ENCODE results near the gene PLEKHO2.

Gene PLEKHO2

GRCh38 chr15:64828985-64829384 lies 12.7 kb upstream of the PLEKHO2 start:
- no peak for DNase-seq

DNA sequence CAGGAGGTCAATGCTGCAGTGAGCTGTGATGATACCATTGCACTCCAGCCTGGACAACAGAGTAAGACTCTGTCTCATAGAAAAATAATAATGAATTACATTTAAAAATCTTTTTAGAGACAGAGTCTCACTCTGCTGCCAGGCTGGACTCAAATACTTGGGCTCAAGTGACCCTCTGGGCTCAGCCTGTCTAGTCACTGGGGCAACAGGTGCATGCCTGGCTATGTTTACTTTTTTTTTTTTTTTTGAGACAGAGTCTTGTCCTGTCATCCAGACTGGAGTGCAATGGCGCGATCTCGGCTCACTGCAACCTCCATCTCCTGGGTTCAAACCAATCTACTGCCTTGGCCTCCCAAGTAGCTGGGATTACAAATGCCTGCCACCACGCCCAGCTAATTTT lies 8.0 kb upstream of the PLEKHO2 start:
- DNase-seq, result no peak

DNA sequence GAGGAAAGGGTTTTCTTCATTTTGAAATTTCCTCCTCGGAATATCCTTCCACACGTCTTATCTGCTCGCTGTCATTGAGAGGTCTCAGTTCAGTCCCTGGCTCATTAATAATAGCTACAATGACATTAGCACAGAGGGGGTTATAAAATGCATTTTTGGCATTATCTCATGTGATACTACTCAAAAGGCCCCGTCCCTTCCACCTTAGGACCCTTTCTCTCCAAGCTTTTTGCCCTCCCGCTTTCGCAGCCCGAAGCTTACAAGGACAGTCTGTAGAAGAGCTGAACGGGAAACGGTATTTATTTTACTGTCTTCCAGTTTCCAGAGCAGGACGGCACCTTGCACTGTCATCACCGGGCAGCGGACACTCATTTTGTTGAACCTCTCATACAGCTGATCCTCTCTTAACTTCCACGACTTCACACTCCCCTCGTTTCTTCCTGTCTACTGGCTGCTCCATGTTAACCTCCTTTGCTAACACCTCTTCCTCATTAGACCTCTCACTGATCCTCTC lies 5.6 kb upstream of the PLEKHO2 start:
- no peak for DNase-seq

- DNase-seq, result no peak
These were observed 4.2 kb upstream of the PLEKHO2 start for GRCh38 chr15:64837502-64837901.

DNA sequence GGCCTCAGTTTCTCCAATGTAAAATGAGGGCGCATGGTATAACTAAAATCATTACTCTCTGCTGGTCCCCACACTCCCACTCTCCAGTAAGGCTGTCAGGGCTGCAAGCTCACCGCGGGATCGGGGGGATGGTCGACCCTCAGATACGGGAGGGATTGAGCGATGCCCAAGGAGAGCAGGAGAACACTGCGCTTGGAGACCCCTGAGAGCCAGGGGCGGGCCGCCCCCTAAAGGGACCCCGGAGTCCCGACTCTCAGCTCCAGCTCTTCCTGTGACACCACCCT lies 713 bp upstream of the PLEKHO2 start:
- no peak for DNase-seq

DNA sequence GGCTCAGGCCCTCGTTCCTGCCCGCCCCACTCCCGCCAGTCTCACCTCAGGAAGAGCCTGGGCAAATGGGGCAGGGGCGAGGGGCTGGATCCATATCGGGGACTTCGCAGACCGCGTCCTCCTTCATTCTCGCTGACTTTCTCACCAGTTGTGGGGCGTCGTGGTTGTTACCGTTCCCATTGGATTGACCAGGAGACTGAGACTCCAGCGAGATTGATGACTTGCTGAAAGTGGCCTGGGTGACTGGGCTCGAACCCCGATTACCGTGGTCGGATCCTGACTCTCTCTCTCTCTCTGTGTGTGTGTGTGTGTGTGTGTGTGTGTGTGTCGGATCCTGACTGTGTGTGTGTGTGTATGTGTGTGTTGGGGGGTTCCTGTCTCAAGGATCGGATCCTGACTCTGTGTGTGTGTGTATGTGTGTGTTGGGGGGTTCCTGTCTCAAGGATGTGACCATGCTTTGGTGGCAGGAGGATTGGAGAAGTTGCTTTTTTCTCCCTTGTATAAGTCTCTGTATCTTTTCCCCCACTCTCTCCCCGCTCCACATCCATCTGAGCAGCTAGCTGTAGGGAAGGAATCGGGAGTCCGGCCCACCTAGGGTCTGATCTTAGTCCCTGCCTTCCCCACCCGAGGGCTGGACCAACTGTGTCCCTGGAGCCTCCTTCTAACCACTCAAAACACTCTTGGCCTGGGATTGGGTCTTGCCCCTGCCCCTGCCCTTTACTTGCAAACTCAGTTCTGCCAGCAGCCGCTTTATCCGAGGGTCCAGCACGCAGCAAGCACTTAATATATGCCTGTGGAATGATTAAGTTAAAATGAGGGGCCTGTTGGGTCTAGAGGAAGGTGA lies 603 bp downstream of the PLEKHO2 start:
- DNase-seq, result no peak

- DNase-seq, result no peak
These were observed 1.4 kb downstream of the PLEKHO2 start for GRCh38 chr15:64842986-64843561.

DNA sequence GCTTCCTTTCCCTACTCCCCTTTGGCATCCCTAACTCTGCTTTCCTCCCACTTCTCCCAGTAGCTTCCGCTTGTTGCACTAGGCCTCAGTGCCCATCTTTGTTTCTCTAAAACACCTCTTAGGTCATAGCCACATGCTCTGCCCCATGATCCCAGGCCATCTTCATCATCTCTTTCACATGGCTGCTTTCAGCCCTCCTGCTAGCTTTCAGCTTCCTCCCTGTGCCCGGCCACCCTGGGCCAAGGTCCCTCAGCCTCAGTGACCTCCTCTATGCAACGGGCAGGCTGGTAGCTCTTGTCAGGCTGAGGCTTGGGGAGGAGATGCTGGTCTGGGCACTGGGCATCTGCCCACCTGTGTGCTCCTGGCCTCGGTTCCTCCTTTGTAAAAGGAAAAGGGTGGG lies 2.3 kb downstream of the PLEKHO2 start:
- DNase-seq, result no peak

DNA sequence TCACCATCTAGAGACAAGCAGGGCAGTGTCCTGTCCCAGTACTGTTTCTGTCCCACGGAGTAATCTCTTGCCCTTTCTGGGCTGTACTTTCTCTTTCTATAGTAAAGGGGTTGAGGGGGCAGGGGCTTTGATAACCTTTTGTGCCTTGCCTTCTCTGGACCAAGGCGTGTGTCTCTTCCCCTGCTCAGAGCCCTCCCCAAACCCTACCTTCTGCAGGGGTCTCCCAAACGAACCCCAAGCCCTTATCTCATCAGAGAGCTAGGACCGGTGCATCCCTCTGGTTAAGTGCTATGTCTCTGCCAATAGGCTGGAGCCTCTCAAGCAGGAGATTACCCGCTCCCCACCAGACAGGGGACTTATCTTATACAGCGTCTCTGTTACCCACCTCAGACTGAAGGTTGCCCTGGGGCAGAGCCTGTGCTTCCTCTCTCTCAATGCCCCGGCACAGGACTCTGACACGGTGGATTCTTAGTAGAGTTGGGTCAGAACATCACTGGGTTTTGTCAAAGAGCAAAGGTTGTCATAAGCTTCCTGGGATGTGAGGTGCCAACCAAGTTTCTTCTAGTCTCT lies 2.9 kb downstream of the PLEKHO2 start:
- DNase-seq, result no peak

- no peak for DNase-seq
These were observed 3.5 kb downstream of the PLEKHO2 start for GRCh38 chr15:64845183-64845611.

- DNase-seq, result no peak
These were observed 4.3 kb downstream of the PLEKHO2 start for GRCh38 chr15:64845831-64846595.

DNA sequence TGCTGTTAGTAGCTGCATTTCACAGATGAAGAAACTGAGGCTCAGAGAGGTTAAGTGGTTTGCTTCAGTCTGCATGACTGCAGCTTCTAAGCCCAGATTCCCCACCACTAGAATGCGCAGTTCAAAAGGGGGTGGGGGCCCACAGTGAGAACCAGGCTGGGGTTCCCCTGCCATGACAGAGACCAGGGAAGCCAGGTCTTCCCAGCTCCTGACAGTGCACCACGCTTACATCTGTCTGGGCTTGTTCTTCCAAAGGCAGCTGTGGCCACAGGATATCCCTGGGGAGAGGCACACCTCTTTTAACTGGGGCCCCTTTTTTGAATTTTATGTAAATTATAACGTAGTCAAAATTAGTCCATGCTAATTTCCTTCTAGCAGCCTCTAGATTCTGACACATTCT lies 5.3 kb downstream of the PLEKHO2 start:
- no peak for DNase-seq

- no peak for DNase-seq
These were observed 5.7 kb downstream of the PLEKHO2 start for GRCh38 chr15:64847448-64847847.

GRCh38 chr15:64847876-64848716 lies 6.4 kb downstream of the PLEKHO2 start:
- no peak for DNase-seq

DNA sequence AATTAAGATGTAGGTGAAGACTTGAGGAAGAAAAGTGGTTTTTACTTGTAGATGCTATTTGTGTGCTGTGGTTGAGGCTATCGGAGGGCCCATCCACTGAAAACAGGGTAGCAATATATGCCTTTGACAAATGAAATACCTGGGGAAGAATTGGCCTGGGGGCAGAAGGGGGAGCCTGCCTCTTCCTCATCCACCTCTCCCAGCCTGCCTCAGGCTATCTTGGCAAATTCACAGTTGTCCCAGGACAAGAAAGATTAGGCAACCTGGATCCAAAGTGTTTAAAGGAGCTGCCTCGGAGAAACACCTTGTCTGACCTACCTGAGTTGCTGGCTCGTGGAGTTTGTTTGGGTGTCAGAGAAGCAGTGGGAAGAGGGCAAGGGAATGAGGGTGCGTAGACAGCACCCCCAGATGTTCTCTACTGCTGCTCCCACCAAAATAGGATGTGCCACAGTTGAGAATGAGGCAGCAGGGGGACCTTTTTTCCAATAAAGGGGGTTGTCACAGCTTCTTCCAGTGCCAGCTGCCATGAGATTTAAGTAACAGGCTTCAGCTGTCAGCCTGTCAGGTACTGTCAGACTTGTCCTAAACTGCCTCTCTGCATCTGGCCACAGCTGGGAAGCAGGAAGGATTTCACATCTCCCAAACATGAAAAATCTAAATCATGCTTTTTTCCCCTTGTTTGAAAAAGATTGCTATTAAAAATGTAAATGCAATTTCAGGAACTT lies 9.2 kb downstream of the PLEKHO2 start:
- DNase-seq, result no peak

GRCh38 chr15:64851503-64851840 lies 9.8 kb downstream of the PLEKHO2 start:
- DNase-seq, result no peak

DNA sequence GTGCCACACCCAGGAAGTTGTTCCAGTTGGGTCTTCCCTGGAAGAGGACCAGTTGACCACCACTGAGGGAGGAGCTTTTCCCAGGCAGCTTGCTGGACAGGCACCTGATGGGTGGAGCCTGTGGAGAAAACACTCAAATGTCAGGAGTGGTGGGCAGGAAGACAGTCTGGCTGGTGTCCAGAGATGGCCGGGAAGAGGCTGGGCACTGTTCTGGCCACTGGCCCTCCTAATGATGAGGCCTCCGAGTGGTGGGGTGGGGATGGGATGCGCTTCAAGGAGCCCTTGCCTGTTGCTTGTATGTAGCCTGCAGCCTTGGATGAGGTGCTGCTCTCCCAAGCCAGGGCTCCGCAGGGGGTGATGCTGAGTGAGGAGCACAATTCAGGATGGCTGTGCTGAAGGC lies 12.3 kb downstream of the PLEKHO2 start:
- no peak for DNase-seq

DNA sequence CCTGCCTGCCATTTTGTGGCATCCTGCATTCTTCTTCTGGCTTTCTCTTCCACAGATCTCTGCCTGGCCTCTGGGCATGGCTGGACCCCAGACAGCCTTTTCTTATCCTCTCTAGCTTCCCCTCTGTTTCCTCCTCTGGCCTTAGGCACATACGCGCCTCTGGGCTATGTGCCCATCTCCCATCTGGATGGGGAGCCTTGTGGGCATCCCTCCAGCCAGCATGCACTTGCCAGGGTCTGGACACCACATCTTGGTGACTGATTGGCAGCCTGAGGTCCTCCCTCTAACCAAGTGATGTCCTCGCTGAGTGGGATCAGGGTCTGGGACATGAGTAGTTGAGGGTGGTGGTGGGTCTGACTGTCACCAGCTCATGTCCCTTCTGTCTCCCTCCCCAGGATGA lies 12.8 kb downstream of the PLEKHO2 start:
- no peak for DNase-seq

GRCh38 chr15:64855205-64855975 lies 13.7 kb downstream of the PLEKHO2 start:
- DNase-seq, result no peak

GRCh38 chr15:64856429-64857145 lies 14.9 kb downstream of the PLEKHO2 start:
- no peak for DNase-seq

GRCh38 chr15:64857421-64857820 lies 15.7 kb downstream of the PLEKHO2 start:
- DNase-seq, result no peak

Data from NCI-H1105 treated with DMSO at 0.1 percent for 48 hours (cell line).